ENCODE measurements around the gene RTN4IP1. TPM values are rescaled to one million over a fixed set of nuclear protein-coding genes. Genes with fewer than 3 reads are reported as not detected.

The RTN4IP1 gene
- total RNA-seq, 4 donors from 2014 or later = 3.3 to 7.1 (median 6.8) TPM

- 72 to 82% methylated on average over 6 of the region's 6 CpGs for WGBS, 2 donors
- H3K36me3 ChIP-seq = peaks cover 0 to 47% (median 4%) of the 10 kb centered on the region in 3 donors
- no peaks in the 10 kb centered on the region for H3K9me3 ChIP-seq
- no peaks in the 10 kb centered on the region for H3K27me3 ChIP-seq
- no peak overlapping the region for H3K4me3 ChIP-seq
- DNase-seq (ENCODE audit: low spot score in 2 of 2) = no peak
- no peak for TF ChIP-seq POLR2A (IDR thresholded peaks at IDR 0.05)
- TF ChIP-seq, protein P1, sequence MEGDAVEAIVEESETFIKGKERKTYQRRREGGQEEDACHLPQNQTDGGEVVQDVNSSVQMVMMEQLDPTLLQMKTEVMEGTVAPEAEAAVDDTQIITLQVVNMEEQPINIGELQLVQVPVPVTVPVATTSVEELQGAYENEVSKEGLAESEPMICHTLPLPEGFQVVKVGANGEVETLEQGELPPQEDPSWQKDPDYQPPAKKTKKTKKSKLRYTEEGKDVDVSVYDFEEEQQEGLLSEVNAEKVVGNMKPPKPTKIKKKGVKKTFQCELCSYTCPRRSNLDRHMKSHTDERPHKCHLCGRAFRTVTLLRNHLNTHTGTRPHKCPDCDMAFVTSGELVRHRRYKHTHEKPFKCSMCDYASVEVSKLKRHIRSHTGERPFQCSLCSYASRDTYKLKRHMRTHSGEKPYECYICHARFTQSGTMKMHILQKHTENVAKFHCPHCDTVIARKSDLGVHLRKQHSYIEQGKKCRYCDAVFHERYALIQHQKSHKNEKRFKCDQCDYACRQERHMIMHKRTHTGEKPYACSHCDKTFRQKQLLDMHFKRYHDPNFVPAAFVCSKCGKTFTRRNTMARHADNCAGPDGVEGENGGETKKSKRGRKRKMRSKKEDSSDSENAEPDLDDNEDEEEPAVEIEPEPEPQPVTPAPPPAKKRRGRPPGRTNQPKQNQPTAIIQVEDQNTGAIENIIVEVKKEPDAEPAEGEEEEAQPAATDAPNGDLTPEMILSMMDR (IDR thresholded peaks at IDR 0.05) = no peak
- no peak for TF ChIP-seq EP300 (IDR thresholded peaks at IDR 0.05)
- peaks cover 0 to 12% (median 0%) of the 10 kb centered on the region in 4 donors for H3K4me1 ChIP-seq
- H3K27ac ChIP-seq = no peak overlapping the region
These were observed 56.3 kb downstream of the RTN4IP1 start for GRCh38 chr6:106572875-106573585.

DNA sequence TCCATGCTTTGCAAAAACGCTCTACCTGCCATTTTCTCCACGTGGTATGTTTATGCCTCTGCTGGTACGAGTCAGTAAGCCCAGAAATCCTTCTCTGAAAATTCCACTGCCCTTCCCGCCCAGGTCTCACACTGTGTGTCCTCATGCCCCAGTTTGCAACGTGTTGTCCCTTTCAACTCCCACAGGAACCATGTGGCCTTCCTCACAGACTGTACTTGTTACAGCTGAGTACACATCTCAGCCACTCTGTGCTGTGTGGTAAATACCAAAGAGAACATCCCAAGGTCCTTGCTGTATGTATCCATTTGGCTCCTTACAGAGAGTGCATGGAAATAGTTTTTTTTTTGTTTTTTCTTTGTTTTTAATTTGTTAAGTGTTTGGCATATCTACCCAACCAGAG is 56.9 kb downstream of the RTN4IP1 start:
- no peak for TF ChIP-seq POLR2A (IDR thresholded peaks at IDR 0.05)
- no peak for TF ChIP-seq EP300 (IDR thresholded peaks at IDR 0.05)
- TF ChIP-seq, protein P1 (IDR thresholded peaks at IDR 0.05) = no peak
- Histone ChIP-seq H3K4me3 (no peak overlapping the region), H3K27ac (no peak overlapping the region), H3K4me1 (peaks cover 0 to 12% (median 0%) of the 10 kb centered on the region in 4 donors), H3K9me3 (no peaks in the 10 kb centered on the region), H3K27me3 (no peaks in the 10 kb centered on the region), H3K36me3 (peaks cover 0 to 41% (median 4%) of the 10 kb centered on the region in 3 donors)
- no peak for DNase-seq (ENCODE audit: low spot score in 2 of 2)
- 66 to 82% methylated on average over 5 of the region's 5 CpGs for WGBS, 2 donors

- Histone ChIP-seq H3K9me3 (no peaks in the 10 kb centered on the region), H3K27me3 (no peaks in the 10 kb centered on the region), H3K4me1 (peaks cover 0 to 3% (median 0%) of the 10 kb centered on the region in 4 donors), H3K36me3 (peaks cover 0 to 39% (median 4%) of the 10 kb centered on the region in 3 donors), H3K4me3 (no peak overlapping the region), H3K27ac (no peak overlapping the region)
- WGBS, 2 donors = 74 to 91% methylated on average over 4 of the region's 4 CpGs
- TF ChIP-seq, protein P1 (IDR thresholded peaks at IDR 0.05) = no peak
- DNase-seq (ENCODE audit: low spot score in 2 of 2) = no peak
These were observed 59.9 kb downstream of the RTN4IP1 start for GRCh38 chr6:106569428-106569827.

GRCh38 chr6:106568530-106568929 is 60.8 kb downstream of the RTN4IP1 start:
- Histone ChIP-seq H3K27me3 (no peaks in the 10 kb centered on the region), H3K4me1 (no peaks in the 10 kb centered on the region), H3K27ac (no peak overlapping the region), H3K4me3 (no peak overlapping the region), H3K36me3 (peaks cover 0 to 42% (median 4%) of the 10 kb centered on the region in 3 donors), H3K9me3 (no peaks in the 10 kb centered on the region)
- 73 to 82% methylated on average over 2 of the region's 2 CpGs for WGBS, 2 donors
- DNase-seq (ENCODE audit: low spot score in 2 of 2) = no peak
- no peak for TF ChIP-seq POLR2A (IDR thresholded peaks at IDR 0.05)
- TF ChIP-seq, protein P1 (IDR thresholded peaks at IDR 0.05) = no peak
- TF ChIP-seq EP300 (IDR thresholded peaks at IDR 0.05) = no peak

DNA sequence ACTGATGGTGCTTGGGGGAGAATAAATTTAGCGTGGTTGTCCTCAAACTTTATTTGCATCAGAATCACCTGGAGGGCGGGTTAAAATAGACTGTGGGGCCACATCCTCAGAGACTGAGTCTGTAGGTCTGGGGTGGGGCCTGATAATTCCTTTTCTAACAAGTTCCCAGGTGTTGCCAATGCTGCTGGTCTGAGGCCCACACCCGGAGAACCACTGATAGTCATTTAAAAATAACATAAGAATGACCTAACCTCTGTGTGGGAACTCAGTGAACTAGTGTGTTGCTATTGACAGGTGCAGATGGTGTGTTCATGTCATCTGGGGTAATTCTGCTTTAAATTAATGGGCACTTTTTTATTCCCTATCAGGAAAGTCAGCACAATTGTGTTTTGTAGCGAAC is 64.8 kb downstream of the RTN4IP1 start:
- DNase-seq (ENCODE audit: low spot score in 2 of 2) = no peak
- no peak overlapping the region for H3K27ac ChIP-seq
- peaks cover 0 to 21% (median 0%) of the 10 kb centered on the region in 3 donors for H3K36me3 ChIP-seq
- WGBS, 2 donors = 68 to 82% methylated on average over 3 to 4 of the region's 4 CpGs
- no peaks in the 10 kb centered on the region for H3K9me3 ChIP-seq
- H3K4me1 ChIP-seq = peaks cover 0 to 8% (median 0%) of the 10 kb centered on the region in 4 donors
- H3K27me3 ChIP-seq = no peaks in the 10 kb centered on the region
- TF ChIP-seq EP300 (IDR thresholded peaks at IDR 0.05) (no peak), POLR2A (IDR thresholded peaks at IDR 0.05) (no peak)
- TF ChIP-seq, protein P1 (IDR thresholded peaks at IDR 0.05) = no peak
- H3K4me3 ChIP-seq = no peak overlapping the region
